Vagina (tissue), 2 donors: ENCODE data around the gene HOXD4. TPM values are rescaled to one million over a fixed set of nuclear protein-coding genes. Genes with fewer than 3 reads are reported as not detected.

ENCODE experiments used
- DNase-seq, 2 donors: peaks; one replicate each; pipeline ENCODE4 v3.0.0-alpha.2; 2017; ENCODE audit errors: extremely low spot score in 2 of 2
- H3K27ac ChIP-seq: fragments of 200-600 bp; sonication (generic); one replicate; pipeline ENCODE4 v1.5.1; 2019
- H3K27me3 ChIP-seq: fragments of 200-600 bp; sonication (generic); one replicate; pipeline ENCODE4 v1.5.1; 2019
- H3K36me3 ChIP-seq, 2 donors: fragments of 200-600 bp; sonication (generic); one replicate each; pipeline ENCODE4 v1.5.1; 2017 to 2019
- H3K4me1 ChIP-seq: fragments of 200-600 bp; sonication (generic); one replicate; pipeline ENCODE4 v1.5.1; 2019
- H3K4me3 ChIP-seq, 2 donors: fragments of 200-600 bp; sonication (generic); 1 replicate in 1 of 2; 2 replicates in 1 of 2; pipeline ENCODE4 v1.5.1; 2016 to 2019
- H3K9me3 ChIP-seq: fragments of 200-600 bp; sonication (generic); one replicate; pipeline ENCODE4 v1.5.1; 2019
- POLR2A ChIP-seq, 2 donors: fragments of 450-650 bp; IDR thresholded peaks; one replicate each; pipeline ENCODE4 v1.6.1; 2017; ENCODE audit warnings: antibody characterized with exemption in 2 of 2, mild to moderate bottlenecking in 2 of 2, moderate library complexity in 2 of 2
- POLR2AphosphoS5 ChIP-seq, 2 donors: sonication (generic); formaldehyde crosslinking; IDR thresholded peaks; one replicate each; pipeline ENCODE4 v1.9.0; 2017; ENCODE audit warnings: antibody characterized with exemption in 2 of 2, mild to moderate bottlenecking in 2 of 2, low read depth in 1 of 2; ENCODE audit not compliant: insufficient read depth in 1 of 2
- intact Hi-C: fragments of 100-400 bp; cut with DNase I; formaldehyde crosslinking; loops from one replicate; pipeline ENCODE4 v1.15.1; 2023
- total RNA-seq: library from RNA; depleted of rRNA; stranded (reverse); fragments of >200 nt; gene quantifications from one replicate; pipeline ENCODE4 v1.2.3, GENCODE V29; 2016
- TF ChIP-seq, protein P1 (sequence below), 3 experiments: fragments of 450-650 bp in 2 of 3; fragments of 200-600 bp in 1 of 3; sonication (generic) in 1 of 3; IDR thresholded peaks; one replicate each; pipeline ENCODE4 v1.5.1; 2017 to 2019; ENCODE audit warnings: antibody characterized with exemption in 3 of 3, mild to moderate bottlenecking in 2 of 3, moderate library complexity in 2 of 3

Gene HOXD4
- total RNA-seq, 1 donor from 2014 or later = 4.9 TPM

DNA sequence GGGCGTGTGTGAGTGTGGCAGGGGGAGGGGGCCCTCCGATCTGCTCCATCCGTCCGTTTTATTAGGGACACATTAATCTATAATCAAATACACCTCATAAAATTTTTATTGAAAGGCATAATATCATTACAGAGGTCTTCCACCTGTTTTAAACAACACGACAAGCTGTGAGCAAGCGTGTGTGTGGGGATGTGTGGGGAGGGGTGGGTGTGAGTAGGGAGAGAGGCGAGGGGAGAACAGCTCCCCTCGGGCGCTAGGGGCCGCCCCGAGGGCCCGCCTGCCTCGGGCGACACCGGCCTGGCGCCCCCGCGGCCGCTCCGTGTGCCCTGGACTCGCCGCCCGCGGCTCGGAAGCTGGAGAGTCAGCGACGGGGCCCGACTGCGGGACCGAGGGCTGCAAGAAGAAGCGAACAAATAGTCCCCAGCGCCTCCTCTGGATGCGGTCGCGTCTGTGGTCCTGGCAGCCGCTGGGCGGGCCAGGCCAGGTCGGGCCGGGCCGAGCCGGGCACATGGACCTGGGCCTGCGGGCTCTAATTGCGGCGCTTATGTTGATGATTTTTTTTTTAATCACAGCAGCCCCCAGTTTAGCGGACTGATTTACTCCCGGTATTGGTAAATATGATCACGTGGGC is 29.2 kb upstream of the HOXD4 start:
- Histone ChIP-seq H3K27me3 (no peaks in the 10 kb centered on the region), H3K27ac (peak overlapping the region; percentile 77), H3K36me3 (peaks cover 0 to 6% of the 10 kb centered on the region in 2 donors), H3K4me1 (peaks cover 12% of the 10 kb centered on the region), H3K9me3 (no peaks in the 10 kb centered on the region), H3K4me3 (peak overlapping the region; percentile 33 to 47)
- TF ChIP-seq POLR2AphosphoS5 (IDR thresholded peaks at IDR 0.05; ENCODE audit: insufficient read depth in 1 of 2, low read depth in 1 of 2) (peak in 1 of 2 donors; percentile 50), POLR2A (IDR thresholded peaks at IDR 0.05) (no peak)
- no peak for DNase-seq
- intact Hi-C loops = loop anchor here (5.0 to 10.0 kb wide), 2 partner anchors 695 to 1023 kb away; no protein-coding TSS in a partner anchor

DNA sequence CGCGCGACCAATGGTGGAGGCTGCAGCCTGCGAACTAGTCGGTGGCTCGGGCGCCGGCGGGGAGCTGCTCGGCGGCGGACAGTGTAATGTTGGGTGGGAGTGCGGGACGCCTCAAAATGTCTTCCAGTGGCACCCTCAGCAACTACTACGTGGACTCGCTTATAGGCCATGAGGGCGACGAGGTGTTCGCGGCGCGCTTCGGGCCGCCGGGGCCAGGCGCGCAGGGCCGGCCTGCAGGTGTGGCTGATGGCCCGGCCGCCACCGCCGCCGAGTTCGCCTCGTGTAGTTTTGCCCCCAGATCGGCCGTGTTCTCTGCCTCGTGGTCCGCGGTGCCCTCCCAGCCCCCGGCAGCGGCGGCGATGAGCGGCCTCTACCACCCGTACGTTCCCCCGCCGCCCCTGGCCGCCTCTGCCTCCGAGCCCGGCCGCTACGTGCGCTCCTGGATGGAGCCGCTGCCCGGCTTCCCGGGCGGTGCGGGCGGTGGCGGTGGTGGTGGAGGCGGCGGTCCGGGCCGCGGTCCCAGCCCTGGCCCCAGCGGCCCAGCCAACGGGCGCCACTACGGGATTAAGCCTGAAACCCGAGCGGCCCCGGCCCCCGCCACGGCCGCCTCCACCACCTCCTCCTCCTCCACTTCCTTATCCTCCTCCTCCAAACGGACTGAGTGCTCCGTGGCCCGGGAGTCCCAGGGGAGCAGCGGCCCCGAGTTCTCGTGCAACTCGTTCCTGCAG is 28.5 kb upstream of the HOXD4 start, which contains the start of gene HOXD9:
HOXD9 (plus strand) TSS at position 37 of the 728 bp plus-strand sequence; CDS start at position 87, 50 bp downstream.
- Histone ChIP-seq H3K36me3 (no peaks in the 10 kb centered on the region), H3K27ac (peak within 1 kb of the TSS; percentile 77), H3K9me3 (no peaks in the 10 kb centered on the region), H3K27me3 (no peaks in the 10 kb centered on the region), H3K4me1 (peaks cover 5% of the 10 kb centered on the region), H3K4me3 (peak within 1 kb of the TSS; percentile 33 to 47)
- DNase-seq = no peak
- TF ChIP-seq, protein P1, sequence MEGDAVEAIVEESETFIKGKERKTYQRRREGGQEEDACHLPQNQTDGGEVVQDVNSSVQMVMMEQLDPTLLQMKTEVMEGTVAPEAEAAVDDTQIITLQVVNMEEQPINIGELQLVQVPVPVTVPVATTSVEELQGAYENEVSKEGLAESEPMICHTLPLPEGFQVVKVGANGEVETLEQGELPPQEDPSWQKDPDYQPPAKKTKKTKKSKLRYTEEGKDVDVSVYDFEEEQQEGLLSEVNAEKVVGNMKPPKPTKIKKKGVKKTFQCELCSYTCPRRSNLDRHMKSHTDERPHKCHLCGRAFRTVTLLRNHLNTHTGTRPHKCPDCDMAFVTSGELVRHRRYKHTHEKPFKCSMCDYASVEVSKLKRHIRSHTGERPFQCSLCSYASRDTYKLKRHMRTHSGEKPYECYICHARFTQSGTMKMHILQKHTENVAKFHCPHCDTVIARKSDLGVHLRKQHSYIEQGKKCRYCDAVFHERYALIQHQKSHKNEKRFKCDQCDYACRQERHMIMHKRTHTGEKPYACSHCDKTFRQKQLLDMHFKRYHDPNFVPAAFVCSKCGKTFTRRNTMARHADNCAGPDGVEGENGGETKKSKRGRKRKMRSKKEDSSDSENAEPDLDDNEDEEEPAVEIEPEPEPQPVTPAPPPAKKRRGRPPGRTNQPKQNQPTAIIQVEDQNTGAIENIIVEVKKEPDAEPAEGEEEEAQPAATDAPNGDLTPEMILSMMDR (IDR thresholded peaks at IDR 0.05) = no peak
- TF ChIP-seq POLR2AphosphoS5 (IDR thresholded peaks at IDR 0.05; ENCODE audit: insufficient read depth in 1 of 2, low read depth in 1 of 2) (peak in 1 of 2 donors; percentile 1), POLR2A (IDR thresholded peaks at IDR 0.05) (no peak)
- intact Hi-C loops = loop anchor here (5.0 to 10.0 kb wide), 2 partner anchors 694 to 1022 kb away; no protein-coding TSS in a partner anchor

DNA sequence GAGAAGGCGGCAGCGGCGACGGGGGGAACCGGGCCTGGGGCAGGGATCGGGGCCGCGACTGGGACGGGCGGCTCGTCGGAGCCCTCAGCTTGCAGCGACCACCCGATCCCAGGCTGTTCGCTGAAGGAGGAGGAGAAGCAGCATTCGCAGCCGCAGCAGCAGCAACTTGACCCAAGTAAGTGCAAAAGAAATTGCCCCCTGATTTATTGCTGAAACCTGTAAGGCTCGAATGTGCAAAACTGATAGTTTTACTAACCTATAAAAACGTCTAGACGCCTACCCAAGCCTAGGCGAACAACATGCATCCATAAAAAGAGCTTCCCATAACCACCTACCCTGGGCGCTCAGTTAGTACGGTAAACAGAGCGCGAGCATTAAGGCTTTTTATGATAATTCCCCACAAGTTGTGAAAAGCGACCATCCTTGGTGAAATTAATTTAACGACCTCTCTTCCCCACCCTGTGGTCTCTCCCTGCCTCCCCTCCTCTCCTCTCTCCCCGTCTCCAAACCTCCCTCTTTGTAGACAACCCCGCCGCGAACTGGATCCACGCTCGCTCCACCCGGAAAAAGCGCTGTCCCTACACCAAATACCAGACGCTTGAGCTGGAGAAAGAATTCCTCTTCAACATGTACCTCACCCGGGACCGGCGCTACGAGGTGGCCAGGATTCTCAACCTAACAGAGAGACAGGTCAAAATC is 27.8 kb upstream of the HOXD4 start:
- Histone ChIP-seq H3K4me3 (peak overlapping the region; percentile 33 to 47), H3K27me3 (no peaks in the 10 kb centered on the region), H3K27ac (peak overlapping the region; percentile 77), H3K9me3 (no peaks in the 10 kb centered on the region), H3K36me3 (no peaks in the 10 kb centered on the region), H3K4me1 (no peaks in the 10 kb centered on the region)
- no peak for DNase-seq
- intact Hi-C loops = loop anchor here (5.0 to 10.0 kb wide), 2 partner anchors 694 to 1021 kb away; no protein-coding TSS in a partner anchor
- TF ChIP-seq POLR2A (IDR thresholded peaks at IDR 0.05) = no peak
- TF ChIP-seq POLR2AphosphoS5 (IDR thresholded peaks at IDR 0.05; ENCODE audit: insufficient read depth in 1 of 2, low read depth in 1 of 2) = no peak
- TF ChIP-seq, protein P1 (IDR thresholded peaks at IDR 0.05) = no peak

DNA sequence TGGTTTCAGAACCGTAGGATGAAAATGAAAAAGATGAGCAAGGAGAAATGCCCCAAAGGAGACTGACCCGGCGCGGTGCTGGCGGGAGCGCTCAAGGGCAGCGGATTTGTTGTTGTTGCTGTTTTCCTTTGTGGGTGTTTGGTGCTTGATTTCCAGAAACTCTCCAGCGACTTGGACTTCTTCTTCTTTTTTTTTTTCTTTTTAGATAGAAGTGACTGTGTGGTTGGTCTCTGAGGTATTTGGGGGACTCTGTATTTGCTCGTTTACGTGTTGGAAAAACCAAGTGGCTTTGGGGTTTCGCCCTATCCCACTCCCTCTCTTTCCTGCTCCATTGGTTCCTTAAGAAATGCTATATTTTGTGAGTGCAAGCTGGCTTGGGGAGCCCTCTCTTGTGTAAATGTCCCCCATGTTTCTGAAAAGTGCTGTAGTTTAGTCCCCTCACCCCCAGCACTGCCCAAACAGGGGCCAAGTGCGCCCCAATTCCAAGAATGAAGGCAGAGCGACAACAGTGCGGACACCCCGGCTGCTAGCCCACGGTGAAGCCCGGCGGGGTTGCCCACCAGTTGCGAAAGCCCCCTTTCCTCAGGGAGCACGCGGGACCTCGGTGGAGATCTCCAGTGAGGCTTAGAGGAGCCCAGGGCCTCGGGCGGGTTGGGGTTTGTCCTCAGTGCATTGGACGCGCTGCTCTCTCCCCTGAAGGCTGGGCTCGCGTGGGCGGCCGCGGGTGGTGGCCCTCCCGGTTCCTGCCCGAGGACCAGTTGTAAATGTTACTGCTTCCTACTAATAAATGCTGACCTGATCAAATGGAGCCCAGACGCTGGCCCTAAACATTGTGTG is 27.0 kb upstream of the HOXD4 start:
- intact Hi-C loops = loop anchor here (5.0 to 10.0 kb wide), 2 partner anchors 693 to 1020 kb away; no protein-coding TSS in a partner anchor
- Histone ChIP-seq H3K4me1 (peaks cover 7% of the 10 kb centered on the region), H3K4me3 (peak overlapping the region; percentile 33 to 47), H3K9me3 (no peaks in the 10 kb centered on the region), H3K27me3 (no peaks in the 10 kb centered on the region), H3K36me3 (no peaks in the 10 kb centered on the region), H3K27ac (peak overlapping the region; percentile 77)
- TF ChIP-seq, protein P1 (IDR thresholded peaks at IDR 0.05) = no peak
- no peak for TF ChIP-seq POLR2AphosphoS5 (IDR thresholded peaks at IDR 0.05; ENCODE audit: insufficient read depth in 1 of 2, low read depth in 1 of 2)
- TF ChIP-seq POLR2A (IDR thresholded peaks at IDR 0.05) = no peak
- no peak for DNase-seq
